Fibroblast of lung (primary cell): Measurements from ENCODE around the gene FTCDNL1.

ENCODE experiments used
- EZH2 ChIP-seq: IDR thresholded peaks from 2 replicates; pipeline ENCODE4 v1.5.1; 2012; ENCODE audit warnings: low read length, control low read depth, mild to moderate bottlenecking; ENCODE audit errors: missing control alignments
- TF ChIP-seq, protein P1 (sequence below), 2 donors: IDR thresholded peaks in 1 of 2; conservative IDR thresholded peaks in 1 of 2; 1 replicate in 1 of 2; 2 replicates in 1 of 2; pipeline ENCODE4 v1.5.1; 2011 to 2012; ENCODE audit warnings: low read length in 2 of 2, control low read depth in 1 of 2, inconsistent platforms in 1 of 2, low read depth in 1 of 2, mild to moderate bottlenecking in 1 of 2

DNA sequence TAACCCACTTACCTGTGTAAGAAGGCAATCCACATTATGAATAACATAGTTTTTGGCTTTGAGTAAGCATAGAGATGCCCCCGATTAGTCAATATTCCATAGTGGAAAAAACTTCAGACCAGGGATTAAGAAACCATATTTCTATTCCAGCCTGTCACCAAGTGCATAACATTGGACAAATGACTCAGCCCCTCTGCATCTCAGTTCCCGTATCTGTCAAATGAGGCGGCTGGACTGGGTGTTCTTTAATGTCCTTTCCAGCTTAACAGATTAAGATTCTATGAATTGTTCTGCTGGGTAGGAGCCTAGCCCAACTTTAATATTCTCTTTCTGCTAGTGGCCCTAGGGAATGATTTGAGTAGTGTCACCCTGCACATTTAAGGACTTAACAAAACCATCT lies 11.8 kb upstream of the FTCDNL1 start:
- TF ChIP-seq, protein P1, sequence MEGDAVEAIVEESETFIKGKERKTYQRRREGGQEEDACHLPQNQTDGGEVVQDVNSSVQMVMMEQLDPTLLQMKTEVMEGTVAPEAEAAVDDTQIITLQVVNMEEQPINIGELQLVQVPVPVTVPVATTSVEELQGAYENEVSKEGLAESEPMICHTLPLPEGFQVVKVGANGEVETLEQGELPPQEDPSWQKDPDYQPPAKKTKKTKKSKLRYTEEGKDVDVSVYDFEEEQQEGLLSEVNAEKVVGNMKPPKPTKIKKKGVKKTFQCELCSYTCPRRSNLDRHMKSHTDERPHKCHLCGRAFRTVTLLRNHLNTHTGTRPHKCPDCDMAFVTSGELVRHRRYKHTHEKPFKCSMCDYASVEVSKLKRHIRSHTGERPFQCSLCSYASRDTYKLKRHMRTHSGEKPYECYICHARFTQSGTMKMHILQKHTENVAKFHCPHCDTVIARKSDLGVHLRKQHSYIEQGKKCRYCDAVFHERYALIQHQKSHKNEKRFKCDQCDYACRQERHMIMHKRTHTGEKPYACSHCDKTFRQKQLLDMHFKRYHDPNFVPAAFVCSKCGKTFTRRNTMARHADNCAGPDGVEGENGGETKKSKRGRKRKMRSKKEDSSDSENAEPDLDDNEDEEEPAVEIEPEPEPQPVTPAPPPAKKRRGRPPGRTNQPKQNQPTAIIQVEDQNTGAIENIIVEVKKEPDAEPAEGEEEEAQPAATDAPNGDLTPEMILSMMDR (conservative IDR thresholded peaks at IDR 0.05 in 1 of 2, IDR thresholded peaks at IDR 0.05 in 1 of 2; ENCODE audit: low read depth in 1 of 2, low read length in 2 of 2): no peak
- no peak for TF ChIP-seq EZH2
